Sigmoid colon (tissue), 7 donors: Measurements from ENCODE around the gene STON2. TPM values are rescaled to one million over a fixed set of nuclear protein-coding genes. Genes with fewer than 3 reads are reported as not detected.

Experiments
- DNase-seq: peaks from one replicate; pipeline ENCODE4 v3.0.0-alpha.2; 2019
- H3K27ac ChIP-seq, 4 donors: fragments of 200-600 bp; sonication (generic); one replicate each; pipeline ENCODE4 v1.5.1; 2016 to 2019; ENCODE audit warnings: mild to moderate bottlenecking in 1 of 4
- H3K27me3 ChIP-seq, 3 donors: fragments of 200-600 bp; sonication (generic); one replicate each; pipeline ENCODE4 v1.5.1; 2019; ENCODE audit warnings: mild to moderate bottlenecking in 1 of 3
- H3K36me3 ChIP-seq, 4 donors: fragments of 200-600 bp; sonication (generic); one replicate each; pipeline ENCODE4 v1.5.1; 2016 to 2019
- H3K4me1 ChIP-seq, 4 donors: fragments of 200-600 bp; sonication (generic); one replicate each; pipeline ENCODE4 v1.5.1; 2017 to 2019
- H3K4me3 ChIP-seq, 4 donors: fragments of 200-600 bp; sonication (generic); one replicate each; pipeline ENCODE4 v1.5.1; 2017 to 2019; ENCODE audit warnings: mild to moderate bottlenecking in 2 of 4, moderate library complexity in 1 of 4
- H3K9me3 ChIP-seq, 4 donors: fragments of 200-600 bp in 3 of 4; sonication (generic) in 3 of 4; one replicate each; pipeline versions ENCODE4 v1.5.1 to v1.6.1; 2013 to 2019
- CTCF ChIP-seq, 4 experiments: fragments of 450-650 bp in 3 of 4; fragments of 200-600 bp in 1 of 4; IDR thresholded peaks; one replicate each; pipeline ENCODE4 v1.5.1; 2016 to 2019; ENCODE audit warnings: antibody characterized with exemption in 4 of 4, mild to moderate bottlenecking in 3 of 4, moderate library complexity in 2 of 4
- EP300 ChIP-seq, 4 donors: sonication (generic); formaldehyde crosslinking; IDR thresholded peaks; one replicate each; pipeline ENCODE4 v1.6.1; 2017; ENCODE audit warnings: antibody characterized with exemption in 4 of 4
- POLR2A ChIP-seq, 2 donors: fragments of 450-650 bp; IDR thresholded peaks; one replicate each; pipeline ENCODE4 v1.6.1; 2016; ENCODE audit warnings: antibody characterized with exemption in 2 of 2, mild to moderate bottlenecking in 2 of 2, moderate library complexity in 2 of 2
- POLR2AphosphoS5 ChIP-seq, 4 donors: sonication (generic); formaldehyde crosslinking; IDR thresholded peaks; one replicate each; pipeline ENCODE4 v1.6.1; 2017; ENCODE audit warnings: antibody characterized with exemption in 4 of 4
- WGBS, 2 donors: extraction: QIAGEN DNeasy Blood & Tissue Kit; methylation state at CpG; one replicate each; pipeline ENCODE4 v1.1.7; 2013; 5-methylcytosine and 5-hydroxymethylcytosine counted together
- intact Hi-C: fragments of 100-400 bp; cut with DNase I; formaldehyde crosslinking; loops from one replicate; pipeline ENCODE4 v1.15.1; 2023
- polyA plus RNA-seq, 3 donors: library from polyadenylated mRNA; stranded (reverse); fragments of 200-250 nt; gene quantifications; one replicate each; pipeline ENCODE4 v1.2.3, GENCODE V29; 2013
- total RNA-seq, 4 donors: library from RNA; depleted of rRNA; stranded (reverse); fragments of >200 nt; gene quantifications; one replicate each; pipeline ENCODE4 v1.1.0, GENCODE V29; 2016
- donor health status: healthy with polysubstance abuse.
- donor health status: Bipolar disorder and iron deficiency.
- donor health status: healthy.

Gene STON2
- total and polyA plus RNA-seq, 7 donors: 2.9 to 15.6 (median 12.2) TPM

DNA sequence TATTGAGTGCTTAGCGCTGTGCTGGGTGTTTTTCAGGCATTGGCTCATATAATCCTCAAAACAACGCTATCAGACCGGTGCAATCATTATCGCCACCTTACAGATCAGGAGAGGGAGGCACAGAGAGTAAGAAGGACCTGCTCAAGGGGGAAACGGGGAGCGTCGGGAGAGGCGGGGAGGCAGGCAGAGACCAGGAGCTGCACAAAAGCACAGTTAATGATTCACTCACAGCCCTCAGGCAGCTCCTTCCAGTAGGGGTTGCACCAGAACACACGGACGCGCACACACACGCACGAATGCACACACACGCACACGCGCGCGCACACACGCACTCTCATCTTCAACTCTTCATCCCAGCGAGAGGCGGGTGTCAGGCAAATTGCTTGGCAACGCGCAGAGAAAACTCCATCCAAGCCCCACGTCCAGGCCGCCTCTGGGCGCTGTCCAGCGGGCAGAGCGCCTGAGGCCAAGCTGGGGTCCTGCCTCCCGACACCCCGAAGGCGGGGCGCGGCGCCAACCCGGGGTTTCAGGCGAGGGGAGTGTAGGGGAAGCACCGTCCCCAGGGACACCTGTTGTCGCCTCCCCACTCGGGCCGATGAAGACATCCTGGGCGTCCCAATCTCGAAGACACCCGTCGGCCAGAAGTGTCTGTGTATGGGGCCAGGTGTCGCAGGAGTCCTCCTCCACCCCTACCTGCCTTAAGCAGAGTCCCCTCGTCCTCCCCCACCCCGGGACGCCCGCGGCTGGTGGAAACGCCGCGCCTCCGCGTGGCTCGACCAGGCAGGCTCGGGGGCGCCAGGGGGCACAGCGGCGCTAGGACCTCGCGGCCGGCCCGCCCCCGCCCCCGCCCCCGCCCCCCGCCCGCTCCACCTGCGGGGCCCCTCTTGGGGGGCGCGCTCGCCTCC lies 35.5 kb upstream of the STON2 start:
- WGBS, 2 donors: 1% methylated on average over 73 of the region's 73 CpGs
- peak; percentile 78 for DNase-seq
- intact Hi-C loops: loop anchor here (1.0 to 10.0 kb wide), 2 partner anchors 18 to 491 kb away; partner anchors contain the start of gene CEP128

GRCh38 chr14:81435048-81435390 lies 34.9 kb upstream of the STON2 start:
- intact Hi-C loops: loop anchor here (1.0 to 10.0 kb wide), 2 partner anchors 18 to 490 kb away; partner anchors contain the start of gene CEP128
- Histone ChIP-seq H3K4me1 (peaks cover 0 to 24% (median 18%) of the 10 kb centered on the region in 4 donors), H3K4me3 (peak overlapping the region in 2 of 4 donors; percentile 52 to 62), H3K27ac (peak overlapping the region in 1 of 4 donors; percentile 58), H3K9me3 (no peaks in the 10 kb centered on the region), H3K27me3 (peaks cover 4 to 56% (median 26%) of the 10 kb centered on the region in 3 donors), H3K36me3 (no peaks in the 10 kb centered on the region)
- no peak for DNase-seq
- WGBS, 2 donors: 21 to 32% methylated on average over 6 of the region's 6 CpGs
- TF ChIP-seq POLR2A (IDR thresholded peaks at IDR 0.05) (no peak), POLR2AphosphoS5 (IDR thresholded peaks at IDR 0.05) (no peak), CTCF (IDR thresholded peaks at IDR 0.05) (no peak), EP300 (IDR thresholded peaks at IDR 0.05) (no peak)

More for the DNA sequence above, 35.5 kb upstream of the STON2 start:
- Histone ChIP-seq H3K27me3 (peaks cover 4 to 61% (median 27%) of the 10 kb centered on the region in 3 donors), H3K9me3 (no peaks in the 10 kb centered on the region), H3K36me3 (no peaks in the 10 kb centered on the region), H3K4me1 (peaks cover 0 to 24% (median 18%) of the 10 kb centered on the region in 4 donors), H3K27ac (peak overlapping the region in 3 of 4 donors; percentile 15 to 58 (median 30)), H3K4me3 (peak overlapping the region; percentile 21 to 62 (median 50))
- no peak for TF ChIP-seq CTCF (IDR thresholded peaks at IDR 0.05)
- TF ChIP-seq POLR2A (IDR thresholded peaks at IDR 0.05): no peak
- no peak for TF ChIP-seq POLR2AphosphoS5 (IDR thresholded peaks at IDR 0.05)
- no peak for TF ChIP-seq EP300 (IDR thresholded peaks at IDR 0.05)

- 70 to 72% methylated on average over 4 of the region's 4 CpGs for WGBS, 2 donors
- no peaks in the 10 kb centered on the region for H3K9me3 ChIP-seq
- no peak overlapping the region for H3K4me3 ChIP-seq
- no peak for DNase-seq
- peaks cover 0 to 24% (median 18%) of the 10 kb centered on the region in 4 donors for H3K4me1 ChIP-seq
- H3K36me3 ChIP-seq: no peaks in the 10 kb centered on the region
- intact Hi-C loops: loop anchor here (10.0 kb wide), 1 partner anchor 489 kb away; the partner anchor contains the start of gene CEP128
- no peak overlapping the region for H3K27ac ChIP-seq
- TF ChIP-seq EP300 (IDR thresholded peaks at IDR 0.05): no peak
- no peak for TF ChIP-seq CTCF (IDR thresholded peaks at IDR 0.05)
- H3K27me3 ChIP-seq: peaks cover 4 to 57% (median 22%) of the 10 kb centered on the region in 3 donors
Observed at GRCh38 chr14:81434230-81434629, 34.1 kb upstream of the STON2 start.

- Histone ChIP-seq H3K4me1 (peaks cover 0 to 24% (median 18%) of the 10 kb centered on the region in 4 donors), H3K27me3 (peaks cover 4 to 57% (median 20%) of the 10 kb centered on the region in 3 donors), H3K36me3 (no peaks in the 10 kb centered on the region), H3K9me3 (no peaks in the 10 kb centered on the region), H3K4me3 (no peak overlapping the region), H3K27ac (no peak overlapping the region)
- no peak for DNase-seq
- TF ChIP-seq POLR2AphosphoS5 (IDR thresholded peaks at IDR 0.05) (no peak), CTCF (IDR thresholded peaks at IDR 0.05) (no peak), POLR2A (IDR thresholded peaks at IDR 0.05) (no peak), EP300 (IDR thresholded peaks at IDR 0.05) (no peak)
- intact Hi-C loops: loop anchor here (10.0 kb wide), 1 partner anchor 489 kb away; the partner anchor contains the start of gene CEP128
- WGBS, 2 donors: 68 to 72% methylated on average over 2 of the region's 2 CpGs
Observed at GRCh38 chr14:81433378-81433777, 33.3 kb upstream of the STON2 start.
